IgD-negative memory B cell (primary cell): ENCODE measurements around the gene SLC45A3. TPM values are rescaled to one million over a fixed set of nuclear protein-coding genes. Genes with fewer than 3 reads are reported as not detected.

Experiments
- H3K27ac Mint-ChIP-seq, 3 donors: one replicate each; pipeline ENCODE4 v1.8.0; 2020 to 2022; ENCODE audit warnings: mild to moderate bottlenecking in 3 of 3, mixed read lengths in 3 of 3, moderate library complexity in 1 of 3
- H3K27me3 Mint-ChIP-seq: one replicate; pipeline ENCODE4 v1.8.0; 2021; ENCODE audit warnings: mixed read lengths
- H3K36me3 Mint-ChIP-seq: one replicate; pipeline ENCODE4 v1.8.0; 2020; ENCODE audit warnings: mild to moderate bottlenecking, mixed read lengths
- H3K4me1 Mint-ChIP-seq, 3 donors: one replicate each; pipeline ENCODE4 v1.8.0; 2020 to 2022; ENCODE audit warnings: mixed read lengths in 3 of 3, mild to moderate bottlenecking in 1 of 3
- H3K4me3 Mint-ChIP-seq, 4 donors: one replicate each; pipeline ENCODE4 v1.8.0; 2020 to 2022; ENCODE audit warnings: mild to moderate bottlenecking in 4 of 4, mixed read lengths in 4 of 4, moderate library complexity in 3 of 4
- H3K9me3 Mint-ChIP-seq, 3 donors: one replicate each; pipeline ENCODE4 v1.8.0; 2020 to 2021; ENCODE audit warnings: mixed read lengths in 3 of 3, mild to moderate bottlenecking in 1 of 3
- polyA plus RNA-seq: library from polyadenylated mRNA; unstranded; fragments of 300-500 nt; fragmentation: Illumina TruSeq; gene quantifications from one replicate; pipeline ENCODE4 v1.2.3, GENCODE V29; 2021

The SLC45A3 gene
- polyA plus RNA-seq, 1 donor from 2014 or later = 1.9 TPM

DNA sequence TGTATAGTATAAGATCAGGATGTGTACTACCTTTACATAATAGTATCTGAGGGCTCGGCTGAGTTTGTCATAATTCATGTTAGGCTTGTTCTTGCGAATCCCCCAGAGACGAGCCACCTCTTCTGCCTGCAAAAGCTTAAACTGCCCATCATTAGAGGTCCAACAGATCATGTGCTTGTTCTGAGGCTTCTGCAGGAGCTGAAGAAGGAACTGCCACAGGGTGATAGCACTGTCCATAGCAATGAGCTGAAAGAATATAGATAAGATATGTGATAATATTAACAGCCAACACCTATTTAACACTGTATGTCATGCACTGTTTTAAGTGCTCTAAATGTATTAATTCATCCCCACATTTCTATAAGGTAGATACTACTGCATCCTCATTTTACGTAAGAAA is 56.7 kb downstream of the SLC45A3 start:
- H3K9me3 Mint-ChIP-seq = no peaks in the 10 kb centered on the region
- H3K4me3 Mint-ChIP-seq = peak overlapping the region in 1 of 4 donors; percentile 25
- no peaks in the 10 kb centered on the region for H3K27me3 Mint-ChIP-seq
- peaks cover 3% of the 10 kb centered on the region for H3K36me3 Mint-ChIP-seq
- H3K4me1 Mint-ChIP-seq = peaks cover 31 to 46% (median 45%) of the 10 kb centered on the region in 3 donors
- H3K27ac Mint-ChIP-seq = peak overlapping the region in 2 of 3 donors; percentile 78 to 81

DNA sequence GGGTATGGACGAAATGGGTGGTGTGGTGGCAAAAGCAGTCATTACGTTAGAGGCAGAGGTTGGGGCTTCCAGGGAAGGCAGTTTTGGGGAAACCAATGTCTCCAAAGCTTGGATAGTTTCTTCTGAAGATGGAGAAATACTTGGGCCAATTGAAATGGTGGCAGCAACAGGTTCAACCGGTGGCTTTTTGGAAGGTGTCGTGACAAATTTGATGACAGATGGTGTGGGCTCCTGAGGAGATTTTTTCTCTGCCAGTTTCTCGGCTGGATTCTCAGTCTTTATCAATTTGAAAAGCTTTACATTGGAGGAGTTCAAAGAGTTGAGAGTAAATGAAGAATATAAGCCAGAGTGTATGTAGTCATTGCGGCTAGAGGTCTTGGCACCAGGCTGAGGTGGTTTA is 60.0 kb downstream of the SLC45A3 start:
- H3K9me3 Mint-ChIP-seq = no peaks in the 10 kb centered on the region
- H3K27ac Mint-ChIP-seq = peak overlapping the region; percentile 50 to 84 (median 67)
- peak overlapping the region in 1 of 4 donors; percentile 17 for H3K4me3 Mint-ChIP-seq
- no peaks in the 10 kb centered on the region for H3K27me3 Mint-ChIP-seq
- H3K36me3 Mint-ChIP-seq = peaks cover 2% of the 10 kb centered on the region
- H3K4me1 Mint-ChIP-seq = peaks cover 10 to 30% (median 21%) of the 10 kb centered on the region in 3 donors

DNA sequence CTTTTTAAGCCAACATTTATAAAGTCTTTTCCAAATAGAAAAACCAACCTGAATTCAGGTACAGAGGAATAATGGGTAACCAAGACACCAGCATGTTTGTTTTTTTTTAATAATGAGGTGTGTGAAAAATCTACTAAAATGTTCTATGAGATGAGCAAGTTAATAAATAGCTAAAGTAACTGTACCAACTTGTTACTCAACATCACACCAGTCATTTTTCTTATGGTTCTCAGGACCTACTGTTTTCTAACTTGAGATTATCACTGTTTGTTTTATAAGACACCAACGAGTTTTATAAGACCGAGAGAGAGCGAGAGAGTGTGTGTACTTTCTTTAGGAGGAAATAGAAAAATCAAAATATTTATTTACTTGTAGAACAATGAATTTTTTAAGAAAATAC is 60.9 kb downstream of the SLC45A3 start:
- Mint-ChIP-seq H3K36me3 (peaks cover 2% of the 10 kb centered on the region), H3K4me1 (peaks cover 5 to 21% (median 18%) of the 10 kb centered on the region in 3 donors), H3K27me3 (no peaks in the 10 kb centered on the region), H3K27ac (no peak overlapping the region), H3K9me3 (no peaks in the 10 kb centered on the region), H3K4me3 (no peak overlapping the region)

DNA sequence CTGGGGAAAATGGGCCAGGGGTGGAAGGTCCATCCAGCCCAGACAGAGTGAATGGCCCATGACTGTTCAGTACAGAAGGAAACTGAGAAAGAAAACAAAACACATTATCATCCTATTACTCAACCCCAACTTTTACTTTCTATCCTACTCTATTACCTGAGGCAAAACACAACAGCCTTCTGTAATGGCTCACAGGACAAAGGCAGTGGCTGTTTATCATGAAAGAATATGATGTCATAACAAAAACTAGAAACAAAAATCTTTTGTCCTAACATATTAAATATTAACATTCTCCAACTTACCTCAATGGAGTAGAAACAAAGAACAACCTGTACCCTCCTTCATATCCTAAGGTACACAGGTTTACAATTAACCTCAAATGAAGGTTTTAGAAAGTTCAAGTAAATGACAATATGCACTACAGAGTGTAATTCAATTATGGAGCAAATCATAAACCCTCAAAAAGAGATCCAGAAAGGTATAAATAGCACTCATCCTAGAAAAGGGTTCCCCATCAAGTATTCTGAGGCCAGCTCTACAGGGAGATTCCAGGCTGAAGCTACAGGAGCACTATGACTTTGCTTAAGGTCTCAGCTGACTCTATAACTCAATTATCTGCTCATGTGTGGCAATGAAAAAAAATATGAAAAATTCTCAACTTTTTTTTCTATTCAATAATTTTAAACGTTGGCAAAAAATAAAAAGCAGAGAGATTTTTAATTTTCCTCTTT is 63.6 kb downstream of the SLC45A3 start:
- peak overlapping the region in 1 of 3 donors; percentile 35 for H3K27ac Mint-ChIP-seq
- H3K27me3 Mint-ChIP-seq = no peaks in the 10 kb centered on the region
- H3K4me3 Mint-ChIP-seq = no peak overlapping the region
- H3K9me3 Mint-ChIP-seq = no peaks in the 10 kb centered on the region
- H3K4me1 Mint-ChIP-seq = peaks cover 8 to 19% (median 19%) of the 10 kb centered on the region in 3 donors
- peaks cover 2% of the 10 kb centered on the region for H3K36me3 Mint-ChIP-seq

DNA sequence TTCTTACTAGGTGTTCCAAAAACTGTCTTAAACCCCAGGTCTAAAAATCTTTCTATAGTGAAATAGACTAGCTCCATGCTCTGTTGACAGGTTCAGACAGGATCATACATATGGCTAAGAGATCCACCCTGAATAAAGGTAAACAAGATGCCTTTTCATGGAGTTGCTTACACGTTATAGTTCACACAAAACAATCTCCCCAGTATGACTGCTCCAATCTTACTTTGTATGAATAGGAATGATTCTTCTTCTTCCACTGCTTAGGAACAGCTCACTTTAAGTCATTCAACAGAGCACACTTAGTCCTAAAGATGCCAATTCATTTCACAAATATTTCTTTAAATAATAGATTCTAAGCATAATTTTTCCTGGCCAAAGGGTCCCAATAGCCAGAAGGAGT is 64.5 kb downstream of the SLC45A3 start:
- Mint-ChIP-seq H3K27me3 (no peaks in the 10 kb centered on the region), H3K36me3 (peaks cover 2% of the 10 kb centered on the region), H3K27ac (no peak overlapping the region), H3K4me1 (peaks cover 12 to 24% (median 22%) of the 10 kb centered on the region in 3 donors), H3K9me3 (no peaks in the 10 kb centered on the region), H3K4me3 (no peak overlapping the region)

DNA sequence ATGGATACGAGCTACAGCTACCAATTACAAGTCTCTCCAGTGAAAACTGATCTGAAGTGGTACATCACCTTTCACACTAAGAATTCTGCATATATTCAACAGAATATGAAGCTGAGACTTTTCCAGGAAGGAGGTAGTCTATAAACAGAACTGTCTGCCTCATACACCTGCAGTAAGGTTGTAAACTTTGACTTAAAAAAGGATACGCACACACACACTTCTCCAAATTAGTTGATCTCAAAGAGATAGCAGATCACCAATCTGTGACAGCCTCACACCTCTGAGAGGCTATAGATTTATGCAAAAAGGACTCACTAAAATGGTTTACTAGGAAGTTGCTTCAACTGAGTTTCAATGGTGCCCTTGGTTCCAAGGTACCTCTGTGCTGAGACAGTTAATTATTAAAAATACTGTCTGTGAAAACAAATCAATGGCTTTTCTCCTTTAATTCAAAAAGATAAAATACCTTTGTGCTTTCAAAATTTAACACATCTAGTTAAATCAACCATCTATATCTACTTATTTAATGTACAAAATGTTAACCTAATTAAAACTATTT is 66.4 kb downstream of the SLC45A3 start:
- H3K27me3 Mint-ChIP-seq = no peaks in the 10 kb centered on the region
- H3K9me3 Mint-ChIP-seq = no peaks in the 10 kb centered on the region
- H3K36me3 Mint-ChIP-seq = peaks cover 2% of the 10 kb centered on the region
- H3K4me1 Mint-ChIP-seq = peaks cover 18 to 26% (median 18%) of the 10 kb centered on the region in 3 donors
- peak overlapping the region in 1 of 4 donors; percentile 47 for H3K4me3 Mint-ChIP-seq
- H3K27ac Mint-ChIP-seq = peak overlapping the region in 1 of 3 donors; percentile 65

DNA sequence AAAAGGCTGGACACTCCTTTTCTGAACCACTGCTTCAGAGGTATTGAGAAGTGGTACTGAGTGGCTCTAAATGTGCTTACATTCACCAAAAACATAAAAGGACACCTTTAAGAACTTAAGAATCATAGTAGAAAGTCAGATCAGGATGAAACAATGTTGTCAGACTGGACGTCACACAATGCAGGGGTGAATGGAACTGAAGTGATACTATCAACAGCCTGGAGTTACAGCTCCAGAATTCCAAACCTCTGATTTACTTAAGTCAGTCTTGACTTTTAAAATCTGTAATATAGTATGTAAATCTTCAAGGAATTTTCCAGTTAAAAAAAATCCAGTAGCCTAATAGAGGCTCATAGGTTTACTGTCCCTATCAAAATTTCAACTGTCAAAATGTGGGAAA is 67.8 kb downstream of the SLC45A3 start:
- peaks cover 2% of the 10 kb centered on the region for H3K36me3 Mint-ChIP-seq

DNA sequence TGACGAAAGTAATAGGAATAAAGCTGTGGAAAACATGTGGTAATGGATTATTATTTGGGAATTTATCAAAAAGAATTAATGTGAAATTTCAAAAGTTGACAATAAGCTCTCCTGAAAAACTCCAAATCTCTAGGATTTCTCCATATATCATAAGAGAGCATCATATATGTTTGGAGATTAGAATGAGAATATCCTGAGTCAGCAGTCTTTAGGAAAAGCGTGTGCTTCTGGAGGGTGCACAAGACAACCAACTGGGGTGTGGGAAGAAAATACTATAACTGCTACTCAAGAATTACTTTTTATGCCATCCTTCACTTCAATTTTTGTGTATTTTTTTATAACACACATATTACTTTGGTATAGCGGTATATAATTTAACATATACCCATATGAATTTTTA is 68.2 kb downstream of the SLC45A3 start:
- Mint-ChIP-seq H3K27ac (no peak overlapping the region), H3K4me1 (peaks cover 18 to 26% (median 22%) of the 10 kb centered on the region in 3 donors), H3K27me3 (no peaks in the 10 kb centered on the region), H3K36me3 (peaks cover 2% of the 10 kb centered on the region), H3K9me3 (no peaks in the 10 kb centered on the region), H3K4me3 (no peak overlapping the region)

More for the DNA sequence above, 67.8 kb downstream of the SLC45A3 start:
- peaks cover 18 to 26% (median 22%) of the 10 kb centered on the region in 3 donors for H3K4me1 Mint-ChIP-seq
- no peak overlapping the region for H3K4me3 Mint-ChIP-seq
- H3K27me3 Mint-ChIP-seq = no peaks in the 10 kb centered on the region
- no peaks in the 10 kb centered on the region for H3K9me3 Mint-ChIP-seq
- H3K27ac Mint-ChIP-seq = no peak overlapping the region

DNA sequence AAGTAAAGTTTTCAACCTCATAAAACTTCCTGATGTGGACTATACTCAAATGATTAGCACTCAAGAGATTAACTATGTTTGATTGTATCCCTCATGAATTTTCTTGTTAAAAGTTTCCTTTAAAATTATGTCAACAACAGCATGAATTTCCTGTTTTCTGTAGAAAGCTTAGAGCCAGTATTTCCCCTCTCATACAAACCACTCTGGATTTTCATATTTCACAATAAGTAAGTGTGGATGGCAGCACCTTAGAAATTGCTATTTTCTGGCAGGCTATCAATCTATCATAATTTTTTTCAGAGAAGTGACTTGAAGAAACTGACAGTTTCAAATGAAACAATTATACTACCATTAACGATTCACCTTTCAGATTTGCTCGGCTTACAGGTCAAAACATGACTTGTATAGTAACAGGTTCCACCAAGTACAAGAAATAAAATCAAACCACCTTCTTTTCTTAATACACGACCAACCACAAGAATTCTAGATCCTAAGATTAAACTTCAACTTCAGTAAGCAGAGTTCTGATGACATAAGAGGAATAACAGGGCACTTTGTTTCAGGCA is 69.3 kb downstream of the SLC45A3 start:
- Mint-ChIP-seq H3K4me3 (no peak overlapping the region), H3K27me3 (no peaks in the 10 kb centered on the region), H3K4me1 (peaks cover 22 to 30% (median 22%) of the 10 kb centered on the region in 3 donors), H3K36me3 (peaks cover under 1% of the 10 kb centered on the region), H3K9me3 (no peaks in the 10 kb centered on the region), H3K27ac (no peak overlapping the region)

DNA sequence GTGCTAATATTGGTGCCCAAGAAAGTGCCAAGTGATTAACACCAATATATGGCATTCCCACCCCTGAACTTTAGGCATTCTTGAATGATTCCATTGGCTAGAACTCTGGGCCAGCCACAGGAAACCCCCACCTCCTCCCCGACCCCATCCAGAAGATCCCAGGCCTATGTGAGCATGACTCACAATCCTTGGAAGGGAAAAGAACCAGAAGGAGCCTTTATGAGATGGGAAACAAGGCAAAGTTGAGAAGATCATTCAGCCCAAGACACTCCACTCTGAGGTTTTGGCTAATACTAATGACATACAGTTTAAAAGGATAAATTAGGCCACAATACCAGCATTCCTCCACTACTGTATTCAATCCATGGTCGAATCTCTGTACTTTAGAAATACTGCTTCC is 70.3 kb downstream of the SLC45A3 start:
- Mint-ChIP-seq H3K4me1 (peaks cover 20 to 31% (median 25%) of the 10 kb centered on the region in 3 donors), H3K36me3 (peaks cover under 1% of the 10 kb centered on the region), H3K9me3 (no peaks in the 10 kb centered on the region), H3K4me3 (no peak overlapping the region), H3K27me3 (no peaks in the 10 kb centered on the region), H3K27ac (no peak overlapping the region)

Other genes with a start within 250 kb of the SLC45A3 start
- gene BLACAT1, start 224.5 kb downstream of the SLC45A3 start, polyA plus RNA-seq = not detected
- 0.95 TPM for gene CDK18, start 175.8 kb downstream of the SLC45A3 start, polyA plus RNA-seq
- 4.7 TPM for gene ELK4, start 48.5 kb downstream of the SLC45A3 start, polyA plus RNA-seq
- gene NUCKS1, start 69.7 kb upstream of the SLC45A3 start, polyA plus RNA-seq = 14.6 TPM
- 92.2 TPM for gene RAB29, start 95.0 kb upstream of the SLC45A3 start, polyA plus RNA-seq
- gene SLC41A1, start 132.7 kb upstream of the SLC45A3 start, polyA plus RNA-seq = 10.9 TPM
- gene PM20D1, start 169.6 kb upstream of the SLC45A3 start, polyA plus RNA-seq = 2.0 TPM